ENCODE results near the gene LSR.

Gene LSR

DNA sequence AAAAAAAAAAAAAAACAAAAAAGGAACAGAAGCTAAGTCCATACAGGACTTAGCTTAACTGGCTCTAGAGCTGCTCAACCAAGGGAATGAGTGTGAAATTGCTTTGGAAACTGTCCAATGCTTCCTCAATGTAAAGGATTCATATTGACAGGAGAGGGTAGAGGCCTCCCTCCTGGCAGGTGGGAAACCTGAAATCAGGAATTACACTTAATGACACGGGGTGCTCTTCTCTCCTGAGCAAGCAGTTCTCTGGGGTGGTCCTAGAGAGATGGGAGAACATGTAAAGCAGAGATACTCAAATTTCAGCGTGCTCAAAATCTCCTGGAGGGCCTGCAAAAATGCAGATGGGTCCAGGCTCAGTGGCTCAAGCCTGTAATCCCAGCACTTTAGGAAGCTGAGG is 39.5 kb downstream of the LSR start:
- in situ Hi-C loops (cut with MboI; ENCODE audit: low pct_unique_long_range_greater_than_20kb, low sequenced_read_pairs, unreplicated experiment): no loop called here
- TF ChIP-seq, protein P1, sequence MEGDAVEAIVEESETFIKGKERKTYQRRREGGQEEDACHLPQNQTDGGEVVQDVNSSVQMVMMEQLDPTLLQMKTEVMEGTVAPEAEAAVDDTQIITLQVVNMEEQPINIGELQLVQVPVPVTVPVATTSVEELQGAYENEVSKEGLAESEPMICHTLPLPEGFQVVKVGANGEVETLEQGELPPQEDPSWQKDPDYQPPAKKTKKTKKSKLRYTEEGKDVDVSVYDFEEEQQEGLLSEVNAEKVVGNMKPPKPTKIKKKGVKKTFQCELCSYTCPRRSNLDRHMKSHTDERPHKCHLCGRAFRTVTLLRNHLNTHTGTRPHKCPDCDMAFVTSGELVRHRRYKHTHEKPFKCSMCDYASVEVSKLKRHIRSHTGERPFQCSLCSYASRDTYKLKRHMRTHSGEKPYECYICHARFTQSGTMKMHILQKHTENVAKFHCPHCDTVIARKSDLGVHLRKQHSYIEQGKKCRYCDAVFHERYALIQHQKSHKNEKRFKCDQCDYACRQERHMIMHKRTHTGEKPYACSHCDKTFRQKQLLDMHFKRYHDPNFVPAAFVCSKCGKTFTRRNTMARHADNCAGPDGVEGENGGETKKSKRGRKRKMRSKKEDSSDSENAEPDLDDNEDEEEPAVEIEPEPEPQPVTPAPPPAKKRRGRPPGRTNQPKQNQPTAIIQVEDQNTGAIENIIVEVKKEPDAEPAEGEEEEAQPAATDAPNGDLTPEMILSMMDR (IDR thresholded peaks at IDR 0.05; ENCODE audit: extremely low read depth, insufficient read depth, missing control alignments): no peak

GRCh38 chr19:35288906-35289305 is 40.1 kb downstream of the LSR start:
- in situ Hi-C loops (cut with MboI; ENCODE audit: low pct_unique_long_range_greater_than_20kb, low sequenced_read_pairs, unreplicated experiment): no loop called here
- TF ChIP-seq, protein P1 (IDR thresholded peaks at IDR 0.05; ENCODE audit: extremely low read depth, insufficient read depth, missing control alignments): no peak
- DNase-seq (ENCODE audit: low spot score): no peak

More for the DNA sequence above, 39.5 kb downstream of the LSR start:
- no peak for DNase-seq (ENCODE audit: low spot score)

DNA sequence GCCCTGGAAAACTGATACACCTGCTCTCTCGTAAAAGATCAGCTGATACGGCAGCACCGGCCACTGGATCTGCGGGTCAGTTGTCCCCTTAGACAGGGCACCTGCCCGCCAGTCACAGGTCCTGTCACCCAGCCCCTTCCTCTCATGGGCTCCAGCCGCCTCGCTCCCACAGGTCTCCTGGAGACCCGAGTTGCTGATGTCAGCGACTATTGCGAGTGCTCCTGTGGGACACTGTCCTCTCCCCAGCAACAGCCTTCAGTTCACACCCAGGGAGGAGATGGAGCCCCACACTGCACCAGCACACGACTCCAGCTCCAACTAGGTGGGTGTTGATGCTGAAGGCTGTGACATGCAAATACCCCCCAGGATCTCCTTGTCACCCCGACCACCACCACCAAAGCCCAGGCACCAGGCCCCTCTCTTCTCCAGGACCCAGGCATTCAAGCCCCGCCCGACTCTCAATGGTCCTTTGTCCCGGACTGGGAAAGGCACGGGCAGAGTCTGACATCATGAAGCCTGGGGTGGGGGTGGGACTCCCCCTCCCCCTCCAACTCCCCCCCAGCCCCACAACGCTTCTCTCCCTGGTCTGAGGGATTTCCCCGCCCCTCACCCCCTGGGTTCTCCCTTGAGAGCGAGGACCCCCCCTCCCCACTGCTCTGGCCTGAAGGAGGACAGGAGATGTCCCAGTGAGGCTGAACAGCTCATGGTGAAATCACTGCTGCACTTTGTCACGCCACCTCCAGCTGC is 41.8 kb downstream of the LSR start:
- in situ Hi-C loops (cut with MboI; ENCODE audit: low pct_unique_long_range_greater_than_20kb, low sequenced_read_pairs, unreplicated experiment): no loop called here
- DNase-seq (ENCODE audit: low spot score): no peak
- TF ChIP-seq, protein P1 (IDR thresholded peaks at IDR 0.05; ENCODE audit: extremely low read depth, insufficient read depth, missing control alignments): no peak

DNA sequence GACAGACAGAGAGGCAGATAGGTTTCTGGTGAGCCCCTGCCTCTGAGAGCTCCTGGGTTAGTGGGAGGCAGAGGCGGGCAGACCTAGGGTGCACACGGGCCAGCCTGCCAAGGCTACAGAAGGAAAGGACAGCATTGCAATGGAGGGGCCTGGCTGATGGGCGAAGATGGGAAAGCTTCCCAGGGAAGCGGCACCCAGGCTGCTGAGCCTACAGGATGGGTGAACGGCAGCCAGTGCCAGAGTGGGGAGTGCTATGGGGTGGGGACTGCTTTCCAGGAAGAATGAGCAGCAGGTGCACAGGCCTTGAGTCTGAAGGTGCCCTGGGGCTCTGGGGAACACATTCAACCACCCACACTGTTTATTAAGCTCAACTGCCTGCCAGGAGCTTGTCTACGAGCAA is 42.5 kb downstream of the LSR start:
- no peak for DNase-seq (ENCODE audit: low spot score)
- TF ChIP-seq, protein P1 (IDR thresholded peaks at IDR 0.05; ENCODE audit: extremely low read depth, insufficient read depth, missing control alignments): no peak
- in situ Hi-C loops (cut with MboI; ENCODE audit: low pct_unique_long_range_greater_than_20kb, low sequenced_read_pairs, unreplicated experiment): no loop called here

- TF ChIP-seq, protein P1 (IDR thresholded peaks at IDR 0.05; ENCODE audit: extremely low read depth, insufficient read depth, missing control alignments): no peak
- no peak for DNase-seq (ENCODE audit: low spot score)
- in situ Hi-C loops (cut with MboI; ENCODE audit: low pct_unique_long_range_greater_than_20kb, low sequenced_read_pairs, unreplicated experiment): no loop called here
These were observed 43.1 kb downstream of the LSR start, which contains the start of gene MAG for GRCh38 chr19:35291916-35292315. TSS of gene MAG (plus strand) at chr19:35292161. CDS start at chr19:35295409, 3,248 bp downstream.

DNA sequence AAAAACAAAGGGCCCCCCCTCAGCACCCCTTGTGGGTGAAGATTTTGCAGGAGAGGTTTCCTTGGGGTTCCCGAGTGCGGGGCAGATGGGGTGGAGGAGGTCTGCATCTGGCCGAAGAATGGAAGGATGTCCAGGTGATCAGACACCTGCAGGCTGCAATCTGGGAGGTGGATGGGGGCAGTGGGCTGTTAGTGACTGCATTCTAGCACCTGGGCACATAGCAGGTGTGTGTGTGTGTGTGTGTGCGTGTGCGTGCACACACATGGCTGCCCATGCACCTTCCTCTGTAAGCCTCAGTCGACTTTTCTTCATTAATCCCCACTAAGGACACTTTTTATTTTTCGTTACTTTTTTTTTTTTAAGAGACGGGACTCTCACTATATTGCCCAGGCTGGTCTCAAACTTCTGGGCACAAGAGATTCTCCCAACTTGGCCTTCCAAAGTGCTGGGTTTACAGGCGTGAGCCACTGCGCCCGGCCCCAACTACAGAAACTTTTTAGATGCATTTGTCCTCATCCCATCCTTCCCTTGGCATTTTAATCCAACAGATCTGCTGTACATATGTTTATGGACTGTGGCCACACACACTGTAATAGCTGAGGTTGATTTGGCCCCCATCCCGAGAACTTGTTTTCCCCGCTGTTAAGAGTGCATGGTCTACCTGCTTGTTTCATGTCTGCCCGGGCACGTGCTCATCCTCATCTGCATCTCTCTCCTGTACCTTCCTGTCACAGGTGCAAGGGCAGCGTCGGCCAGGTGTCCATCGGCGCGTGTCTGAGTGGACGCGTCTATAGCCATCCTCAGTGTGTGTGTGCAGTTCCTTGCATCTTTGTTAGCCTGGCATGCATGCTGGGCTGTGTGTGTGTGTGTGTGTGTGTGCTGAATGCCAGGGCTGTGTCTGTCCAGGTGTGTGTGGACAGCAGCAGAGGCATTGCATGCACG is 43.9 kb downstream of the LSR start:
- DNase-seq (ENCODE audit: low spot score): no peak
- TF ChIP-seq, protein P1 (IDR thresholded peaks at IDR 0.05; ENCODE audit: extremely low read depth, insufficient read depth, missing control alignments): no peak
- in situ Hi-C loops (cut with MboI; ENCODE audit: low pct_unique_long_range_greater_than_20kb, low sequenced_read_pairs, unreplicated experiment): no loop called here
